ENCODE data around the gene AOX1. TPM values are rescaled to one million over a fixed set of nuclear protein-coding genes. Genes with fewer than 3 reads are reported as not detected.

Gene AOX1
- total and polyA plus RNA-seq, 8 donors, result 6.4 to 303 (median 10.6) TPM

DNA sequence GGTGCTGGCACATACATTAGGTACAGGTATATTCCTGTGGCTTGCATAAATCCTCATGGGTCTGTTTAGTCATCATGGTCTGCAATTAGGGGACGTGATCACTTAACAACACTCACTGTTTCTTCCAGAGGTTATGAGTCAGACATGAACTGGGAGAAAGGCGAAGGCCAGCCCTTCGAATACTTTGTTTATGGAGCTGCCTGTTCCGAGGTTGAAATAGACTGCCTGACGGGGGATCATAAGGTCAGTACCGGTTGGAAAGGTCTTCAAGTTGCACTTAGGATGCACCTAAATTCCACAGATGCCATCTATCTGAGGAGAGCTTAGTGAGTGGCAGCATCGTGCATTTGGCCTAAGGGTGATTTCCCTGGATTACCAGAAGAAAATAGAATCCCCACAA is 76.9 kb downstream of the AOX1 start:
- intact Hi-C loops (cut with DNase I; ENCODE audit: low total_unique reads), result no loop called here
- peak in 1 of 2 donors; percentile 34 for DNase-seq
- peaks cover 0 to 4% (median 0%) of the 10 kb centered on the region in 3 donors for H3K27me3 ChIP-seq
- peaks cover 0 to 1% (median 0%) of the 10 kb centered on the region in 4 donors for H3K4me1 ChIP-seq
- H3K4me3 ChIP-seq, result no peak overlapping the region
- peaks cover 0 to 8% (median 3%) of the 10 kb centered on the region in 4 donors for H3K36me3 ChIP-seq
- H3K9me3 ChIP-seq, result no peaks in the 10 kb centered on the region
- TF ChIP-seq POLR2AphosphoS5 (IDR thresholded peaks at IDR 0.05), result no peak
- no peak for TF ChIP-seq POLR2A (IDR thresholded peaks at IDR 0.05)
- TF ChIP-seq, protein P1, sequence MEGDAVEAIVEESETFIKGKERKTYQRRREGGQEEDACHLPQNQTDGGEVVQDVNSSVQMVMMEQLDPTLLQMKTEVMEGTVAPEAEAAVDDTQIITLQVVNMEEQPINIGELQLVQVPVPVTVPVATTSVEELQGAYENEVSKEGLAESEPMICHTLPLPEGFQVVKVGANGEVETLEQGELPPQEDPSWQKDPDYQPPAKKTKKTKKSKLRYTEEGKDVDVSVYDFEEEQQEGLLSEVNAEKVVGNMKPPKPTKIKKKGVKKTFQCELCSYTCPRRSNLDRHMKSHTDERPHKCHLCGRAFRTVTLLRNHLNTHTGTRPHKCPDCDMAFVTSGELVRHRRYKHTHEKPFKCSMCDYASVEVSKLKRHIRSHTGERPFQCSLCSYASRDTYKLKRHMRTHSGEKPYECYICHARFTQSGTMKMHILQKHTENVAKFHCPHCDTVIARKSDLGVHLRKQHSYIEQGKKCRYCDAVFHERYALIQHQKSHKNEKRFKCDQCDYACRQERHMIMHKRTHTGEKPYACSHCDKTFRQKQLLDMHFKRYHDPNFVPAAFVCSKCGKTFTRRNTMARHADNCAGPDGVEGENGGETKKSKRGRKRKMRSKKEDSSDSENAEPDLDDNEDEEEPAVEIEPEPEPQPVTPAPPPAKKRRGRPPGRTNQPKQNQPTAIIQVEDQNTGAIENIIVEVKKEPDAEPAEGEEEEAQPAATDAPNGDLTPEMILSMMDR (IDR thresholded peaks at IDR 0.05), result no peak
- TF ChIP-seq EP300 (IDR thresholded peaks at IDR 0.05), result no peak
- H3K27ac ChIP-seq, result no peak overlapping the region
- 51 to 72% (median 64%) methylated on average over 7 of the region's 7 CpGs for WGBS, 5 donors

- TF ChIP-seq POLR2A (IDR thresholded peaks at IDR 0.05) (no peak), EP300 (IDR thresholded peaks at IDR 0.05) (no peak), POLR2AphosphoS5 (IDR thresholded peaks at IDR 0.05) (no peak)
- TF ChIP-seq, protein P1 (IDR thresholded peaks at IDR 0.05), result no peak
- no peak overlapping the region for H3K4me3 ChIP-seq
- no peaks in the 10 kb centered on the region for H3K4me1 ChIP-seq
- WGBS, 5 donors, result 80 to 91% (median 83%) methylated on average over 5 to 6 of the region's 6 CpGs
- no peaks in the 10 kb centered on the region for H3K9me3 ChIP-seq
- H3K36me3 ChIP-seq, result peaks cover 0 to 14% (median 3%) of the 10 kb centered on the region in 4 donors
- intact Hi-C loops (cut with DNase I; ENCODE audit: low total_unique reads), result no loop called here
- no peak overlapping the region for H3K27ac ChIP-seq
- H3K27me3 ChIP-seq, result no peaks in the 10 kb centered on the region
- no peak for DNase-seq
These were observed 79.1 kb downstream of the AOX1 start for GRCh38 chr2:200664770-200665494.

DNA sequence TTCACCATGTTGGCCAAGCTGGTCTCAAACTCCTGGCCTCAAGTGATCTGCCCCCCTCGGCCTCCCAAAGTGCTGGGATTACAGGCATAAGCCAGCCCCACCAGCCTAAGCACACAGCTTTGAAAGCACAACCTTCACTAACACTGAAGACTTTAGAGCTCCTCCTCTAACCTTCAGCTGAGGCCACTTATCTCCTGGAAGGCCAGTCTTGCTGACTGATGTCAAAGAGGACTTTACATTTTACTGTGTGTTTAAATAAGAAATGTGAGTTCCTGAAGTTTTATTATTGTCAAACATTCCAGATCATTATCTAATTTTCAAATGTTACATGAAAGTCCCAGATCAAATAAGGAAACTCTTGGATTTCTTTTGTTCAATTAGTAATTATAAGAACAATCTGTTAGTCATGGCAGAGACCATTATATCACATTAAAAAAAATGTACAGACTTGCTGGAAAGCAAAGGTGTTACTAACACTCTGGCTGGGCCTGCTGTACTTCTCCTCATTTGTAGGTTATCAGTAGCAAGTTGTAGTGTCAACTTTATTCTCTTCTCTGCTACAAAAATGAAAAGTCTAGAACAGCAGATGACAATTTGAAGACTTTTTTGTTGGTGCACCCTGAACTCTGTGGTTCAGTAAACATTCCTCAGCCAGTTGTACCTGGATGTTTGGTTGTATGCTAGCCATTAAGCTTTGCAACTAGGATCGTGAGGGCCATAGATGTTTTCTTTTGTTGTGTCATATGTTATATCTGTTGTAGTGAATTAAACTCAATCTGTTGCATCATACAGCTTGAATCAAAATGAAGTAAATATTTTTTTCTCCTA is 80.0 kb downstream of the AOX1 start:
- Histone ChIP-seq H3K36me3 (peaks cover 0 to 15% (median 3%) of the 10 kb centered on the region in 4 donors), H3K27ac (no peak overlapping the region), H3K9me3 (no peaks in the 10 kb centered on the region), H3K27me3 (no peaks in the 10 kb centered on the region), H3K4me3 (no peak overlapping the region), H3K4me1 (no peaks in the 10 kb centered on the region)
- no peak for DNase-seq
- intact Hi-C loops (cut with DNase I; ENCODE audit: low total_unique reads), result no loop called here
- no peak for TF ChIP-seq EP300 (IDR thresholded peaks at IDR 0.05)
- TF ChIP-seq, protein P1 (IDR thresholded peaks at IDR 0.05), result no peak
- no peak for TF ChIP-seq POLR2A (IDR thresholded peaks at IDR 0.05)
- TF ChIP-seq POLR2AphosphoS5 (IDR thresholded peaks at IDR 0.05), result no peak
- WGBS, 5 donors, result 74 to 88% (median 85%) methylated on average over 2 of the region's 2 CpGs

- Histone ChIP-seq H3K9me3 (no peaks in the 10 kb centered on the region), H3K27me3 (no peaks in the 10 kb centered on the region), H3K4me3 (no peak overlapping the region), H3K27ac (no peak overlapping the region), H3K36me3 (peaks cover 0 to 15% (median 3%) of the 10 kb centered on the region in 4 donors), H3K4me1 (no peaks in the 10 kb centered on the region)
- TF ChIP-seq POLR2A (IDR thresholded peaks at IDR 0.05), result no peak
- TF ChIP-seq EP300 (IDR thresholded peaks at IDR 0.05), result no peak
- TF ChIP-seq POLR2AphosphoS5 (IDR thresholded peaks at IDR 0.05), result no peak
- TF ChIP-seq, protein P1 (IDR thresholded peaks at IDR 0.05), result no peak
- WGBS, 5 donors, result 66 to 85% (median 80%) methylated on average over 3 of the region's 3 CpGs
- intact Hi-C loops (cut with DNase I; ENCODE audit: low total_unique reads), result no loop called here
- no peak for DNase-seq
These were observed 81.6 kb downstream of the AOX1 start for GRCh38 chr2:200667413-200667812.
